Liver (tissue), 9 donors: ENCODE data around the gene WNK2. TPM values are rescaled to one million over a fixed set of nuclear protein-coding genes. Genes with fewer than 3 reads are reported as not detected.

Experiments
- DNase-seq: peaks from one replicate; pipeline ENCODE4 v3.0.0-alpha.2; 2017; ENCODE audit warnings: low spot score
- H3K27ac ChIP-seq, 2 donors: one replicate each; pipeline ENCODE4 v1.7.0; 2013; ENCODE audit warnings: inconsistent platforms in 2 of 2, low read length in 2 of 2, control low read depth in 1 of 2, low read depth in 1 of 2, mild to moderate bottlenecking in 1 of 2
- H3K27me3 ChIP-seq, 4 donors: one replicate each; pipeline versions ENCODE4 v1.6.1 to v1.7.0; 2013; ENCODE audit warnings: low read length in 3 of 4, inconsistent platforms in 1 of 4, mild to moderate bottlenecking in 1 of 4, moderate library complexity in 1 of 4; ENCODE audit not compliant: control insufficient read depth in 4 of 4, insufficient read depth in 4 of 4
- H3K36me3 ChIP-seq, 4 donors: one replicate each; pipeline versions ENCODE4 v1.6.1 to v1.7.0; 2013; ENCODE audit warnings: low read length in 3 of 4, mild to moderate bottlenecking in 3 of 4, low read depth in 1 of 4, moderate library complexity in 1 of 4; ENCODE audit not compliant: control insufficient read depth in 4 of 4, insufficient read depth in 3 of 4
- H3K4me1 ChIP-seq, 4 donors: one replicate each; pipeline versions ENCODE4 v1.6.1 to v1.7.0; 2013; ENCODE audit warnings: low read length in 3 of 4, mild to moderate bottlenecking in 3 of 4, moderate library complexity in 1 of 4; ENCODE audit not compliant: control insufficient read depth in 4 of 4, insufficient read depth in 4 of 4
- H3K4me3 ChIP-seq, 3 donors: one replicate each; pipeline versions ENCODE4 v1.6.1 to v1.7.0; 2013; ENCODE audit warnings: low read length in 3 of 3, control low read depth in 1 of 3, low read depth in 1 of 3, mild to moderate bottlenecking in 1 of 3
- H3K9ac ChIP-seq, 2 donors: one replicate each; pipeline ENCODE4 v1.7.0; 2013; ENCODE audit warnings: low read length in 2 of 2, mild to moderate bottlenecking in 2 of 2, moderate library complexity in 2 of 2, control low read depth in 1 of 2, low read depth in 1 of 2
- H3K9me3 ChIP-seq, 4 donors: one replicate each; pipeline versions ENCODE4 v1.6.1 to v1.7.0; 2013; ENCODE audit warnings: low read length in 3 of 4; ENCODE audit not compliant: control insufficient read depth in 4 of 4
- CTCF ChIP-seq: fragments of 150-350 bp; IDR thresholded peaks from 2 replicates; pipeline ENCODE4 v1.5.1; 2017; ENCODE audit warnings: improper control_type of control experiment, low read depth, low read length; ENCODE audit not compliant: missing input control
- EGR1 ChIP-seq, 2 donors: IDR thresholded peaks; 2 replicates each; pipeline ENCODE4 v1.6.1; 2016 to 2018; ENCODE audit warnings: antibody characterized with exemption in 2 of 2, low read depth in 2 of 2
- FOXA1 ChIP-seq: IDR thresholded peaks from 2 replicates; pipeline ENCODE4 v1.6.1; 2016; ENCODE audit warnings: antibody characterized with exemption
- FOXA2 ChIP-seq: IDR thresholded peaks from 2 replicates; pipeline ENCODE4 v1.6.1; 2016; ENCODE audit warnings: antibody characterized with exemption
- GABPA ChIP-seq, 2 donors: IDR thresholded peaks in 1 of 2; conservative IDR thresholded peaks in 1 of 2; 2 replicates each; pipeline ENCODE4 v1.6.1; 2016; ENCODE audit warnings: antibody characterized with exemption in 2 of 2, mild to moderate bottlenecking in 1 of 2, moderate library complexity in 1 of 2
- HNF4A ChIP-seq, 2 donors: conservative IDR thresholded peaks; 2 replicates each; pipeline ENCODE4 v1.6.1; 2016; ENCODE audit warnings: antibody characterized with exemption in 2 of 2, mild to moderate bottlenecking in 2 of 2
- HNF4G ChIP-seq: IDR thresholded peaks from 2 replicates; pipeline ENCODE4 v1.6.1; 2016; ENCODE audit warnings: antibody characterized with exemption
- MAX ChIP-seq: IDR thresholded peaks from 2 replicates; pipeline ENCODE4 v1.6.1; 2016; ENCODE audit warnings: antibody characterized with exemption
- NR2F2 ChIP-seq: IDR thresholded peaks from 2 replicates; pipeline ENCODE4 v1.6.1; 2016; ENCODE audit warnings: antibody characterized with exemption
- RAD21 ChIP-seq, 2 donors: IDR thresholded peaks; 2 replicates each; pipeline ENCODE4 v1.6.1; 2016; ENCODE audit warnings: antibody characterized with exemption in 2 of 2, mild to moderate bottlenecking in 2 of 2
- REST ChIP-seq: IDR thresholded peaks from 2 replicates; pipeline ENCODE4 v1.6.1; 2016; ENCODE audit warnings: antibody characterized with exemption, mild to moderate bottlenecking
- RXRA ChIP-seq, 2 donors: IDR thresholded peaks; 2 replicates each; pipeline ENCODE4 v1.6.1; 2017 to 2018; ENCODE audit warnings: antibody characterized with exemption in 2 of 2, mild to moderate bottlenecking in 1 of 2
- SP1 ChIP-seq: IDR thresholded peaks from 2 replicates; pipeline ENCODE4 v1.6.1; 2018; ENCODE audit warnings: antibody characterized with exemption, mild to moderate bottlenecking
- TAF1 ChIP-seq: conservative IDR thresholded peaks from 2 replicates; pipeline ENCODE4 v1.6.1; 2016; ENCODE audit warnings: antibody characterized with exemption, mild to moderate bottlenecking
- ZBTB33 ChIP-seq: IDR thresholded peaks from 2 replicates; pipeline ENCODE4 v1.6.1; 2016; ENCODE audit warnings: antibody characterized with exemption
- WGBS: extraction: QIAGEN DNeasy Blood & Tissue Kit; methylation state at CpG from one replicate; pipeline ENCODE4 v1.1.7; 2013; 5-methylcytosine and 5-hydroxymethylcytosine counted together
- polyA plus RNA-seq, 2 donors: library from polyadenylated mRNA; stranded (reverse) in 1 of 2; unstranded in 1 of 2; fragments of 200-250 nt in 1 of 2; fragments of >200 nt in 1 of 2; fragmentation: Nextera tagmentation in 1 of 2; extraction: Ambion mirVana in 1 of 2; gene quantifications; one replicate each; pipeline versions ENCODE4 v1.2.1 to v1.2.3, GENCODE V29; 2013 to 2015
- total RNA-seq, 2 donors: library from RNA; depleted of rRNA; stranded (reverse); fragments of >200 nt; gene quantifications; one replicate each; pipeline ENCODE4 v1.2.3, GENCODE V29; 2014
- TF ChIP-seq, protein P1 (sequence below): IDR thresholded peaks from 2 replicates; pipeline ENCODE4 v1.6.1; 2016; ENCODE audit warnings: antibody characterized with exemption
- donor health status: healthy.
- donor health status: healthy.
- donor health status: healthy.
- donor health status: healthy.
- donor health status: healthy.

The WNK2 gene
- total and polyA plus RNA-seq, 4 donors, result 0.65 to 4.4 (median 1.7) TPM

DNA sequence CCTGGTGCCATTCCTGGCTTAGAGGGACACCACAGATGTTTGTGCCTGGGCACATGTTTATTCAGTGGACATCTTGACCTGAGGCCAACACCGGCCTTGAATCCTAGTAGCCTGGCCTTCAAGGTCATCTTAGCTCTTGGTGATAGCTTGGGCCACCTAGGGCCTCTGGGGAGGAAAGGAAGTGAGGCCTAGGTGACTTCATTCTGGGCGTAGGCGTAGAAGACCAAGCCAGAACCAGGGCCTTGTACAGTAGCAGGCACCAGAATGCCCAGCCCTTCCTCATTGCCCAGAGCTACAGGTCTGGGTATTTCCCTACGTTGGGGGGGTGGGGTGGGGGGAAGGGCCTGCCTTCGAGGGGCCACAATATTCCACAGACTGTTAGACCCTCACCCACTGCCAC lies 33.8 kb downstream of the WNK2 start:
- Histone ChIP-seq H3K9me3 (peaks cover 0 to 6% (median 1%) of the 10 kb centered on the region in 4 donors), H3K4me1 (no peaks in the 10 kb centered on the region), H3K4me3 (no peak overlapping the region), H3K27ac (no peak overlapping the region), H3K36me3 (no peaks in the 10 kb centered on the region), H3K9ac (no peak overlapping the region), H3K27me3 (peaks cover 0 to 2% (median 0%) of the 10 kb centered on the region in 4 donors)
- WGBS, result 77% methylated on average over 5 of the region's 5 CpGs
- TF ChIP-seq HNF4A (conservative IDR thresholded peaks at IDR 0.05) (no peak), SP1 (no peak), REST (no peak), MAX (no peak), FOXA2 (no peak), GABPA (IDR thresholded peaks at IDR 0.05 in 1 of 2, conservative IDR thresholded peaks at IDR 0.05 in 1 of 2) (no peak), RAD21 (IDR thresholded peaks at IDR 0.05) (no peak), RXRA (IDR thresholded peaks at IDR 0.05) (no peak), TAF1 (no peak), ZBTB33 (no peak), HNF4G (no peak), FOXA1 (no peak), EGR1 (IDR thresholded peaks at IDR 0.05; ENCODE audit: low read depth in 2 of 2) (no peak), NR2F2 (no peak), CTCF (no peak)
- TF ChIP-seq, protein P1, sequence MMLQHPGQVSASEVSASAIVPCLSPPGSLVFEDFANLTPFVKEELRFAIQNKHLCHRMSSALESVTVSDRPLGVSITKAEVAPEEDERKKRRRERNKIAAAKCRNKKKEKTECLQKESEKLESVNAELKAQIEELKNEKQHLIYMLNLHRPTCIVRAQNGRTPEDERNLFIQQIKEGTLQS, result no peak
- no peak for DNase-seq

DNA sequence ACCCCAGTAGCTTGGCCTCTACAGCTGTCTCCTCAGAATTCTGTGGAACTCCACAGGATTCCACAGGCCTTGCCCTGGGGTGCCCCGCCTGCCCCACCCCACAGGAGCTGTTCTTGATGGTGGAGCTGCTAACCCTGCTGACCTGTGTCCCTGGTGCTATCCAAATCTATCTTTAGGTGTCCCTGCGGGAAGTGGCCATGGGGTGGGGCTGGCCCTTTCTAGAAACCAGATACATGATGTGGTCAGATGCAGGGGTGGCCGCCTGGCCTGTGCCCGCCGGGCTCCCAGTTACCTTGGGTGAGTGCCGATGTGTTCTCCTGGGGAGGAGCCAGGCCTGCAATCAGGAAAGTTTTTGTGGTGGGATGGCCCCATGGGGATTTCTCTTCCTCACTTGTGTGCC lies 34.2 kb downstream of the WNK2 start:
- Histone ChIP-seq H3K27me3 (peaks cover 0 to 2% (median 0%) of the 10 kb centered on the region in 4 donors), H3K4me1 (no peaks in the 10 kb centered on the region), H3K4me3 (no peak overlapping the region), H3K9ac (no peak overlapping the region), H3K27ac (no peak overlapping the region), H3K36me3 (no peaks in the 10 kb centered on the region), H3K9me3 (peaks cover 0 to 6% (median 1%) of the 10 kb centered on the region in 4 donors)
- no peak for DNase-seq
- 70% methylated on average over 6 of the region's 6 CpGs for WGBS
- no peak for TF ChIP-seq FOXA2
- no peak for TF ChIP-seq RXRA (IDR thresholded peaks at IDR 0.05)
- no peak for TF ChIP-seq TAF1
- TF ChIP-seq HNF4A (conservative IDR thresholded peaks at IDR 0.05), result no peak
- TF ChIP-seq MAX, result no peak
- TF ChIP-seq ZBTB33, result no peak
- no peak for TF ChIP-seq REST
- TF ChIP-seq FOXA1, result no peak
- TF ChIP-seq EGR1 (IDR thresholded peaks at IDR 0.05; ENCODE audit: low read depth in 2 of 2), result no peak
